Measurements from ENCODE around the gene RBPJ.
"Not testable (repeated sequence)": the region's sequence is repeated elsewhere in the genome, so short reads cannot be mapped to it uniquely, and the experiment has no call there.

The RBPJ gene

DNA sequence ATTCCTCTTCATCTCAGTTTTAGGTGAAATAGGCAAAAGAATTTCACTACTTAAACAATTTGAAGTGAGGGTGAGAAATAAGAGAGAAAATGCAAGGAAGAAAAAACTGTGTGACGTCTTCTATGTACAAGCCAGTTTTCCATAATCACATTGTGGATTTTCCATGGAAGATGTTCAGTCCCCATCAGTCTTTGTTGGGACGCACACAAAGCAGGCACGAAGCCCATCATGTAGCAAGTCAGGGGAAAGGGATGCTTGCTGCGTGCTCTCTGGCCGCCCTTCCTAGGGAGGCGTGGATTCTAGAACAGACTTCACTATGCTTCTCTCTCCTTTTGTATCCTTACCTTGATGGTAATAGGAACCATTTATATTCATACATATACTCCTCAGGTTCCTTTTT is 54.7 kb downstream of the RBPJ start:
- no peak for DNase-seq

GRCh38 chr4:26377328-26378311 is 56.8 kb downstream of the RBPJ start:
- DNase-seq: peak; percentile 52 to 71 (median 66)

DNA sequence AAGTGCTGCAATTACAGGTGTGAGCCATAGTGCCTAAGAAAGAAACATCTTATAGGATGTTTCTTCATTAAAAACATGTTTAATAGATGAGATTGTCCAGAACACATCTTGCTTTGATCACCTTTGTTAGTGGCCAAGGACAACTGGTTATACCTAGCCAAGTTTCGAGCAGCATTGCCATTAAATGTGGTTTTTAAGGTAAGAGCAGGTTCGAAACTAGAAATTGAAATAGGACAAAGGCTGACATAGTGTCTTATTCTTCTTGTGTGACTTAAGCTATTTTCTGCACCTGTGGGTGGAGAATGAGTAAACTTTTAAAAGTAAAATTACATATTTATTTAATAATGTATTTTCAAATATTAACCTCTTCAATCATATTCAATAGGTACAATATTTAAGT is 59.0 kb downstream of the RBPJ start:
- no peak for DNase-seq

DNA sequence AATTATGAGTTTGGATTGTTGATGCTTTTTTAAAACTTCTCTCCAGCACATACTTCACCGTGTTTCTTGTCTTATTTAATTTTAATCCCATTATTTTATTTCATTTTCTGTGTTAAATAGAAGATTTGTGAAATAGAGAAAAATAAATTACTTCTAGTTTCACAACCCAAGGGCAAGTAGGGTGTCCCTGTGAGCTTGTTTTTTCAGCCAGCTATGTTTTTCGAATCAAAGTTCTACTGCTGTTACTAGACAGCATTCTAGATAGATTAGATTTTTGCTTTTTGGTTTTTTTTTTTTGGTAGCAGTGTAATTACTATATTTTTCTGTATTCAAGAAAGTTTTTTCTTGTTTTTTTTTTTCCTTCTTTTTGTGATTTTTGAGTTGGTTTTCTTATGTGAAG is 59.9 kb downstream of the RBPJ start:
- no peak for DNase-seq

DNA sequence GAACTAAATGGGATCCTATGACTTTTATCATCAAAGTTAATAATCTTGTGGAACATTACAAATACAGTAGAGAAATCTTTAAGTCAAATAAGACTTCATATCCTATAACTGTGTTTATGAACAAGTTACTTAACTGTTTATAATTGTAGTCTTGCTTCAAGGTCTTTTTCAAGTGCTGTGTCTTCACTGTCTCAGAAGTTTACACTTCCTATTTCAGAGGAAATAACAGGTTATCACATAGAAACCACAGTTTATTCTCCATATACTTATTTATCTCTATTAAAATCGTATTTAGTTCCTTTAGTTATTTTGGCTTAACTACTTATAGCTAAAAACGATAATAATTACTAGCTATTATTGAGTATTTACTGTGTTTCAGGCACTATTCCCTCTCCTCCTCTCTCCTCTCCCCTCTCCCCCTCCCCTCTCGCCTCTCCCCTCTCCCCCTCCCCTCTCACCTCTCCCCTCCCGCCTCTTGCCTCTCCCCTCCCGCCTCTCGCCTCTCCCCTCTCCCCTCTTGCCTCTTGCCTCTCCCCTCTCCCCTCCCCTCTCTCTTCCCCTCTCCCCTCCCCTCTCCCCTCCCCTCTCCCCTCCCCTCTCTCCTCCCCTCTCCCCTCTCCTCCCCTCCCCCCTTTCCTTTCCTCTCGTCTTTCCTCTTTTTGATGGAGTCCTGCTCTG is 63.7 kb downstream of the RBPJ start:
- no peak for DNase-seq

DNA sequence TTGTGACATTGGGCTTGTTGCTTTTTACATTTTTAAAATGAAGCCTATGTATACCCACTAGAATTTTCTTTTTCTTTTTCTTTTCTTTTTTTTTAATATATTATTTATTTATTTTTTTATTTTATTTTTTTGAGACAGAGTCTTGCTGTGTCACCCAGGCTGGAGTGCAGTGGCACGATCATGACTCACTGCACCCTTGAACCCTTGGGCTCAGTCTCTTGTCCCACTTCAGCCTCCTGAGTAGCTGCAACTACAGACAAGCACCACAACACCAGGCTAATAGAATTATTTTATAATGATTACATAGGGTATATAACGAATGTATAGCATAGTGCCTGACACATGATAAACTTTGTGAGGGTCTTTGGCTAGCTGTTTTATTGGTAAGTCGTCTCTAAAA is 64.9 kb downstream of the RBPJ start:
- no peak for DNase-seq

DNA sequence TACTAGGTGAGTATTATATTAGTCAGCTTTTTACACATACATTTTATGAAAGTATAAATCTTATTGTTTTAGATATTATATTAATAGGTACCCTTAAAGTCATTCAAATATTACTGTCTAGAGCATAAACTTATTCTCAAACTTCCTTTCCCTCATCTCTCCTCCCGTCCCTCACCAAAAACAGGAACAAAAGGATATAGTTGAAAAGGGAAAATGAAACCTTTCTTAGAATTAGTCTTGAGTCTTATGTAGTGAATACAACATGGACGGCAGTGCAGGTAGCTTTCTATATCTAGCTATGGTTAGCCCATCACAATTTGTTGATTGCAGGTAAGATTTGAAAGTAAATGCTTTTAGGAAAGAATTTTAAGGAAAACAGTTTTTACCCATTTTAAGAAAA is 65.6 kb downstream of the RBPJ start:
- peak; percentile 35 to 60 (median 44) for DNase-seq

DNA sequence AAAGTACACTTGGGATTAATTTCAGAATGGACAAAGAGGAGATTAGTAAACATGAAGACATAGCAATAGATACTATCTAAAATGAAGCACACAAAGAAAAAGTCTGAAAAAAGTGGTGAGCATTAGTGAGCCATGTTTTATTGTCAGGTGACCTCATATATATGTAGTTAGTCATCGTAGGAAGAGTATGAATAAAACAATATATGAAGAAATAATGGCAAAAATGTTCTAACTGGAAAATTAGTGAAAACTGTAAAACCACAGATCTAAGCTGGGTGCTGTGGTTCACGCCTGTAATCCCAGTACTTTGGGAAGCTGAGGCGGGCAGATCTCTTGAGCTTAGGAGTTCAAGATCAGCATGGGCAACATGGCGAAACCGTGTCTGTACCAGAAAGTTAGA is 67.9 kb downstream of the RBPJ start:
- no peak for DNase-seq

- no peak for DNase-seq
These were observed 76.3 kb downstream of the RBPJ start for GRCh38 chr4:26397086-26397485.

GRCh38 chr4:26400132-26400531 is 79.3 kb downstream of the RBPJ start:
- no peak for DNase-seq

DNA sequence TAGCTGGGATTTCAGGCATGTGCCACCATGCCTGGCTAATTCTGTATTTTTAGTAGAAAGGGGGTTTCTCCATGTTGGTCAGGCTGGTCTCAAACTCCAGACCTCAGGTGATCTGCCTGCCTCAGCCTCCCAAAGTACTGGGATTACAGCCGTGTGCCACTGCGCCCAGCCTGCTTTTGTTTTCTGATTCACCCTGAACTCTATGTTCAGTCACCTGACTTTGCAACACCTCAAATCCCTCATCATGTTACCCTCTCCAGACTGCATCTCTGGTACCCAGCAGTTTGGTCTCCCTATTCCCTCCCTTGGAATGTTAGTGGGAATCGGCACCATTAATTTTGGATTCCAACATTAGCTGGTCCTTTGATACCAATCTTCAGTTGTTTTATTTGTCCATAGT is 81.2 kb downstream of the RBPJ start:
- DNase-seq: not testable (repeated sequence)

- DNase-seq: no peak
These were observed 81.6 kb downstream of the RBPJ start for GRCh38 chr4:26402458-26402857.

DNA sequence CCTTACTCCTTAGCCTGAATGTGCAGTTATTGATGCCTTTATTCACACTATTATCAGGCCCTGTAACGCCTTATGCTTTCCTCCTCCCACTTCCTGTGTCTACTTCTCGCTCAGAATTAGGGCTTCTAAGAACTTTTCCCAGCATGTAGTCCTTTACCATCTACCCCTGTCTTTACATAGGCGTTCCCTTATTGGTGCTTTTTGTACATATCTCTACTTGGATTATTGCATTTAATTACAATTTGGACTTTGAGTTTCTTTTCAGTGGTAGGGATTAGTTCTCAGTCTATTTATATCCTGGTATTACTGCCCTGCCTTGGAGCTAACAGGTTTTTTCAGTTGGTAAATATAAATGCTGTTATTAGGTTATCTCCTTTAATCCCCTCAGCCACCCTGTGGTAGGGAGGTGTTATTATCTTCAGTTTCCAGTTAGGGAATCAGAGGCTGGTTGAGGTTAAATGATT is 84.0 kb downstream of the RBPJ start:
- no peak for DNase-seq

DNA sequence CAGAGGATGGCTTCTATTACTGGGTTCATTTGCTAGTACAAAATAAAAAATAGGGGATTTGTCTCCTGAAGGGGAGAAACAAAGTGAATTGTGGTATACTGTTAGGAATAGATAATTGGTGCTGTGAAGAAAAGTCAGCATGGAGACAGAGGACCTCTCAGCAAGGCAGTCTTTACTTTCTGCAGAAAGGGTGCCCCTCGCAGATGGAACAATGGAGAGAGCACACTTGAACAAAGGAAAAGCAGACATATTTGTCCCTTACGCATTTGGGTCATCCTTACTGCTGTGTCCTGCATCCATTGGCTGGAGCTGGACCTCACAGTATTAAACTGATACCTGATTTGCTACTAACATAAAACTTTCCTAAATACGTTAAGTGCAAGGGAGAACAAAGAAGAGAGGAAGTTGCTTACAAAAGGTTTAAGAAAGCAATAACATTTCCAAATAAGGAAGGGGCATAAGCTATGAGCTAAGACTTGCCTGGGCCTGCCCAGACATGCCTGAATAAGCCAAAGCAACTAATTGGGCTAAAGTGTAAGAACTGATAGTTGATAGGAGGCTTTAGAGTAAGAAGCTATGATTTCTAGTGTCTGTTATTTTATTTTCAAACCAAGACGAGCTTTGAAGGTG is 85.6 kb downstream of the RBPJ start:
- DNase-seq: no peak

- DNase-seq: peak in 2 of 3 donors; percentile 10 to 23
These were observed 86.7 kb downstream of the RBPJ start for GRCh38 chr4:26407476-26407875.

GRCh38 chr4:26410385-26411293 is 89.8 kb downstream of the RBPJ start:
- DNase-seq: peak; percentile 59 to 77 (median 76)

- no peak for DNase-seq
These were observed 91.9 kb downstream of the RBPJ start for GRCh38 chr4:26412381-26413372.

GRCh38 chr4:26413582-26413981 is 92.8 kb downstream of the RBPJ start:
- no peak for DNase-seq

DNA sequence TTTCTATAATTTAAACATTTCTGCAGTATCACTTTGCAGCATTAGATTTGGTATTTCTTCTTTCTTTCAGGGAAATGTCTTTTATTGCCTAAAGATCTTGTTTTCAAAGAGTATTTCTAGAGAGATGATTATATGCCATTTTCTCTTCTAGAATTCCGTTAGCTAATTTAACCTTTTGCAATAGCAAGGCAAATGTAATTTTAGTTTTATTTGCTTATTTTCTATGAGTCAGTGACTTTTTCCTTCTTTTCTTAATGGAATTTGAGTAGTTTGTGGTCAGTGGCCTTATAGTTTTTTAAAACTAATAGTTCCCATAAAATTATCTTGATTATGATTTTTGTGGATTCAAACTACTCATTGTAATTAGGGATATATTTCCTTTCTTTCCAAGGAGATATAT is 97.3 kb downstream of the RBPJ start:
- DNase-seq: no peak

GRCh38 chr4:26418850-26419249 is 98.0 kb downstream of the RBPJ start:
- no peak for DNase-seq

DNA sequence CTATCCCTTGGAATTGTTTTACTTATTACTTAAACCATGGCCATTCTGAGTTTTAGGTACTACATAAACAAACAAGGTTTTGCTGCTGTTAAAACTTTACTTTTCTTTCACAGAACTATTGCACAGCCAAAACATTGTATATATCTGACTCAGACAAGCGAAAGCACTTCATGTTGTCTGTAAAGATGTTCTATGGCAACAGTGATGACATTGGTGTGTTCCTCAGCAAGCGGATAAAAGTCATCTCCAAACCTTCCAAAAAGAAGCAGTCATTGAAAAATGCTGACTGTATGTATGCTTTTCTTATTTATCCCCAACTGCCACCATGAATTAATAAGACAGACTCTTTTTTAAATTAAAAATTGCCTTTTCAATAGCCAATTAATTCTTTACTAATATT is 99.6 kb downstream of the RBPJ start:
- DNase-seq: no peak
